Measurements from ENCODE around the gene TKTL1. TPM values are rescaled to one million over a fixed set of nuclear protein-coding genes. Genes with fewer than 3 reads are reported as not detected.

The TKTL1 gene
- total and polyA plus RNA-seq, 2 of the 8 experiments (the other 6 are each of a cell fraction or from before 2014, with no cell fraction given): 0.05 TPM; not detected in 1

- no peak overlapping the region for H3K9ac ChIP-seq (replicated peaks in 1 of 4; ENCODE audit: extremely low read depth in 1 of 4, low read depth in 3 of 4, low read length in 3 of 4)
- ChIA-PET CTCF (ENCODE audit: partially characterized antibody) (interaction anchor here (0.6 kb wide), 1 partner anchor 25 kb away, joined by 3 read pairs; no protein-coding TSS in a partner anchor), POLR2A (ENCODE audit: partially characterized antibody) (no interaction called here)
- H4K5ac ChIP-seq (ENCODE audit: insufficient read length, low read depth, low read length): no peak overlapping the region
- no peak overlapping the region for H2AK5ac ChIP-seq (ENCODE audit: low read depth, low read length)
- no peak overlapping the region for H3K18ac ChIP-seq (ENCODE audit: extremely low read depth, low read length)
- H2AFZ ChIP-seq (ENCODE audit: low read length): no peak overlapping the region
- H2BK12ac ChIP-seq (ENCODE audit: low read depth, low read length): no peak overlapping the region
- H3K4me3 ChIP-seq (ENCODE audit: extremely low read depth in 1 of 4, insufficient read depth in 2 of 4, low read depth in 3 of 4, low read length in 4 of 4): no peak overlapping the region
- H4K8ac ChIP-seq (ENCODE audit: extremely low read depth, insufficient read depth, low read length): no peak overlapping the region
- no peaks in the 10 kb centered on the region for H3K9me3 ChIP-seq (ENCODE audit: insufficient read depth in 2 of 2, low read depth in 1 of 2, low read length in 1 of 2)
- no peak overlapping the region for H3K4ac ChIP-seq (replicated peaks; ENCODE audit: insufficient read length, low read depth, low read length)
- H3K79me1 ChIP-seq (ENCODE audit: low read depth, low read length): no peaks in the 10 kb centered on the region
- no peaks in the 10 kb centered on the region for H3K4me1 ChIP-seq (replicated peaks in 1 of 4; ENCODE audit: control insufficient read depth in 3 of 4, insufficient read depth in 4 of 4, low read length in 3 of 4)
- no peaks in the 10 kb centered on the region for H4K20me1 ChIP-seq (replicated peaks in 1 of 2; ENCODE audit: control insufficient read depth in 1 of 2, insufficient read depth in 2 of 2, low read length in 2 of 2)
- no peak overlapping the region for H2BK20ac ChIP-seq (ENCODE audit: low read length)
- no peak overlapping the region for H3K4me2 ChIP-seq (ENCODE audit: insufficient read depth in 1 of 2, low read depth in 2 of 2, low read length in 2 of 2)
- no peak overlapping the region for H3K14ac ChIP-seq (ENCODE audit: insufficient read length)
- H3K27me3 ChIP-seq (replicated peaks in 1 of 4; ENCODE audit: control insufficient read depth in 3 of 4, extremely low read depth in 1 of 4, insufficient read depth in 3 of 4, low read length in 3 of 4): no peaks in the 10 kb centered on the region
- no peak overlapping the region for H3K23ac ChIP-seq (ENCODE audit: insufficient read length)
- no peak for TF ChIP-seq CBX5 (IDR thresholded peaks at IDR 0.05; ENCODE audit: low read depth, low read length)
- TF ChIP-seq MAX (IDR thresholded peaks at IDR 0.05): no peak
- TF ChIP-seq KDM5A (IDR thresholded peaks at IDR 0.05; ENCODE audit: low read length): no peak
- no peak for TF ChIP-seq CBX8 (IDR thresholded peaks at IDR 0.05; ENCODE audit: borderline replicate concordance, low read depth, low read length)
- no peak for TF ChIP-seq BACH1 (IDR thresholded peaks at IDR 0.05; ENCODE audit: low read length)
- no peak for TF ChIP-seq JUN (IDR thresholded peaks at IDR 0.05; ENCODE audit: low read depth, low read length)
- TF ChIP-seq NRF1 (IDR thresholded peaks at IDR 0.05; ENCODE audit: low read depth, low read length): no peak
- TF ChIP-seq POU5F1 (IDR thresholded peaks at IDR 0.05; ENCODE audit: low read depth, low read length): no peak
- no peak for TF ChIP-seq POLR2A (IDR thresholded peaks at IDR 0.05; ENCODE audit: control extremely low read depth in 1 of 2, low read depth in 2 of 2, low read length in 2 of 2)
- no peak for TF ChIP-seq RNF2 (IDR thresholded peaks at IDR 0.05; ENCODE audit: borderline replicate concordance, low read depth, low read length, missing control alignments, poor library complexity, severe bottlenecking)
- TF ChIP-seq RFX5 (IDR thresholded peaks at IDR 0.05; ENCODE audit: borderline replicate concordance, low read depth, low read length): no peak
- no peak for TF ChIP-seq CHD1 (IDR thresholded peaks at IDR 0.05; ENCODE audit: low read depth, low read length)
- no peak for TF ChIP-seq GTF2F1 (IDR thresholded peaks at IDR 0.05; ENCODE audit: borderline replicate concordance, low read depth, low read length)
- no peak for TF ChIP-seq CHD2 (IDR thresholded peaks at IDR 0.05; ENCODE audit: low read length)
- TF ChIP-seq ZNF274 (IDR thresholded peaks at IDR 0.05; ENCODE audit: borderline replicate concordance, extremely low read depth, low read length): no peak
- WGBS, 2 experiments (ENCODE audit: extremely low coverage in 1 of 2, insufficient coverage in 1 of 2, insufficient read length in 1 of 2, insufficient replicate concordance in 2 of 2, low coverage in 1 of 2, low lambda C conversion rate in 2 of 2, missing lambda C conversion rate in 1 of 2): 95% methylated on average over 6 of the region's 7 CpGs; no CpG with 5 or more reads in 1 of the 2 experiments
- no peaks in the 10 kb centered on the region for H3K23me2 ChIP-seq (ENCODE audit: low read depth, low read length)
- H2BK15ac ChIP-seq (ENCODE audit: low read length): no peak overlapping the region
- H3K56ac ChIP-seq (replicated peaks; ENCODE audit: insufficient read length, low read depth, low read length): no peak overlapping the region
- H3K36me3 ChIP-seq (ENCODE audit: control insufficient read depth in 2 of 4, insufficient read depth in 4 of 4, low read length in 3 of 4): no peaks in the 10 kb centered on the region
- H3K27ac ChIP-seq (ENCODE audit: low read depth, low read length): no peak overlapping the region
- no peak overlapping the region for H2BK120ac ChIP-seq (replicated peaks; ENCODE audit: low read depth, low read length)
- no peaks in the 10 kb centered on the region for H3K79me2 ChIP-seq (ENCODE audit: control insufficient read depth in 1 of 2, insufficient read depth in 2 of 2, low read length in 2 of 2)
- DNase-seq (ENCODE audit: low read depth in 1 of 2, low spot score in 2 of 2) (no peak), FAIRE-seq (no peak)
- no peak overlapping the region for H4K91ac ChIP-seq (replicated peaks; ENCODE audit: insufficient read length, low read length)
- no peak overlapping the region for H2BK5ac ChIP-seq (ENCODE audit: low read depth, low read length)
Observed at GRCh38 chrX:154298312-154298711, 2.7 kb downstream of the TKTL1 start.
